CD4-positive, alpha-beta T cell treated with Interleukin-15 for 1 hour (primary cell): ENCODE measurements around the gene NRROS.

Experiments used
- DNase-seq: peaks from one replicate; pipeline ENCODE4 v3.0.0-alpha.2; 2020

The NRROS gene

DNA sequence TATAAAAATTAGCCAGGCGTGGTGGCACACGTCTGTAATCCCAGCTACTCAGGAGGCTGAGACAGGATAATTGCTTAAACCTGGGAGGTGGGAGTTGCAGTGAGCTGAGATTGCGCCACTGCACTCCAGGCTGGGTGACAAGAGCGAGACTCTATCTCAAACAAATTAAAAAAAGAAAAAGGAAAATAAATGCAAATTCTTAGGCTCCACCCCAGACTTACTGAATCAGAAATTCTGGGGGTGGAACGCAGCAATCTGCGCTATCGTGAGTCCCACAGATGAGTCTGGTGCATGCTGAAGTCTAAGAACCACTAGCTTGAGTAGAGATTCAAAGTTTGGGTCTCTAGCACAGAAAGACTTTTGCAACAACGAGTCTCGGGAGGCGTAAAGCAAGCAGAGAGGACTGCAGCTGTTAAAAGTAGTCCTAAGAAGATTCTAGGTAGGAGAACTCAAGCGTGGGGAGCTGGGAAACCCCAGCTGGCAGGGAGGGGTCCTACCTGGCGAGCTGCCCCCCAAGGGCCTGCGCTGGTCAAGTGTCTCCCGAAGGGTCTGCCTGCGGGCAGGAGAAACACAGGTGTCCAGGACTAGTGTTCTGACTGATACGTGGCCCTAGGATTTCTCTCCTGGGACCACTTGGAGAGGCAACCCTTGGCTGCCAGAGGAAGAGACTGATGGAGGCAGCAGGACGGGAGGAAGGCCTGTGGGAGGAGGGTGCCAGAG, 50.6 kb downstream of the NRROS start:
- no peak for DNase-seq

GRCh38 chr3:196691386-196691785, 51.9 kb downstream of the NRROS start:
- no peak for DNase-seq

GRCh38 chr3:196694202-196694638, 54.7 kb downstream of the NRROS start:
- DNase-seq: peak; percentile 50

GRCh38 chr3:196694941-196695848, 55.7 kb downstream of the NRROS start:
- peak; percentile 36 for DNase-seq

GRCh38 chr3:196695849-196696226, 56.3 kb downstream of the NRROS start:
- DNase-seq: no peak

- no peak for DNase-seq
Measured at GRCh38 chr3:196697270-196697669, 57.8 kb downstream of the NRROS start.

- DNase-seq: no peak
Measured at GRCh38 chr3:196699749-196700148, 60.3 kb downstream of the NRROS start.

GRCh38 chr3:196700801-196701200, 61.3 kb downstream of the NRROS start:
- no peak for DNase-seq

GRCh38 chr3:196706327-196706726, 66.8 kb downstream of the NRROS start:
- no peak for DNase-seq

DNA sequence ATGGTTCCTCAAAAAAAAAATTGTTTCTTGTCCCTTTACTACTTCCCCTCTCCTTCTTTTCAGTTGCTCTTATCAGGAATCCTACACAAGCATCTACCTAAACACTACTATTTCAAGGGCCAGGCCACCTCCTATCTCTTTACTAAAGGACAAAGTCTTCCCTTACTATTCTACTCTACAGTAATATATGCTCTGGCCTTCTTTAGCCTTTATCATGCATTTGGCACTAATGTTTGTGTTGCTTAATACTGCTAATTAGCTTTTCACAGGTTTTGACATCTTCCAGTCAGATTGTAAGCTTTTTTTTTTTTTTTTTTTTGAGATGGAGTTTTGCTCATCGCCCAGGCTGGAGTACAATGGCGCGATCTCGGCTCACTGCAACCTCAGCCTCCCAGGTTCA, 67.2 kb downstream of the NRROS start:
- no peak for DNase-seq

DNA sequence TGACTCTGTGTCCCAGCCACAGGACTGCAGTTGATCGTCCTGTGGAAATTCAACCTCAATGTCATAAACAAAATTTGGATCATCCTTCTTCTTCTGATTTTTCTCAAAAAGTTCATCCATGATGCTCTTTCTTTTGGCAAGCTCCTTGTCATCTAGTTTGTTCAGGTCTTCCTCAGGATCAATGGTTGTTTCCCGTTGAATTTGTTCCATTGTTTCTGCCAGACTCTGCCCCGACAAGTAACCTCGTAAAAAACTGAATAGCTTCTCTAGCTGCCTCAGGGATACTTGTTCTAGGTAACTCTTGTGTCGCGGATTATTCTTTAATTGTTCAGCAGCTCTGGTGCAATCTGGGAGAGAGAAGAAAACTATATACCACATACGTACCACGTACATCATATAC, 68.1 kb downstream of the NRROS start:
- no peak for DNase-seq

- no peak for DNase-seq
Measured at GRCh38 chr3:196708467-196708866, 69.0 kb downstream of the NRROS start.
